ENCODE data around the gene TOM1L2.

TOM1L2 gene

GRCh38 chr17:17976931-17977570 lies 4.9 kb upstream of the TOM1L2 start:
- FAIRE-seq (no peak), DNase-seq (ENCODE audit: insufficient read length, low spot score) (no peak)
- no peak for TF ChIP-seq POLR2A (IDR thresholded peaks at IDR 0.05; ENCODE audit: low read depth, low read length)
- TF ChIP-seq SPI1 (IDR thresholded peaks at IDR 0.05; ENCODE audit: low read depth, low read length), result no peak
- TF ChIP-seq POU2F2 (IDR thresholded peaks at IDR 0.05; ENCODE audit: low read depth, low read length), result no peak
- TF ChIP-seq TAF1 (IDR thresholded peaks at IDR 0.05; ENCODE audit: low read depth, low read length), result no peak
- TF ChIP-seq PAX5 (IDR thresholded peaks at IDR 0.05; ENCODE audit: insufficient read depth, low read length, severe bottlenecking), result no peak

- TF ChIP-seq TAF1 (IDR thresholded peaks at IDR 0.05; ENCODE audit: low read depth, low read length), result no peak
- no peak for TF ChIP-seq POLR2AphosphoS5 (IDR thresholded peaks at IDR 0.05; ENCODE audit: low read depth, low read length)
- TF ChIP-seq SPI1 (IDR thresholded peaks at IDR 0.05; ENCODE audit: low read depth, low read length), result no peak
- TF ChIP-seq POLR2A (IDR thresholded peaks at IDR 0.05; ENCODE audit: low read depth, low read length), result no peak
- TF ChIP-seq PAX5 (IDR thresholded peaks at IDR 0.05; ENCODE audit: insufficient read depth, low read length, severe bottlenecking), result no peak
- TF ChIP-seq POU2F2 (IDR thresholded peaks at IDR 0.05; ENCODE audit: low read depth, low read length), result no peak
- DNase-seq (ENCODE audit: insufficient read length, low spot score), result no peak
- FAIRE-seq, result no peak
Measured at GRCh38 chr17:17975436-17975835, 3.2 kb upstream of the TOM1L2 start.

GRCh38 chr17:17972952-17973254 lies 703 bp upstream of the TOM1L2 start:
- no peak for FAIRE-seq
- no peak for TF ChIP-seq POLR2AphosphoS5 (IDR thresholded peaks at IDR 0.05; ENCODE audit: low read depth, low read length)
- no peak for TF ChIP-seq TAF1 (IDR thresholded peaks at IDR 0.05; ENCODE audit: low read depth, low read length)
- no peak for TF ChIP-seq POU2F2 (IDR thresholded peaks at IDR 0.05; ENCODE audit: low read depth, low read length)
- TF ChIP-seq SPI1 (IDR thresholded peaks at IDR 0.05; ENCODE audit: low read depth, low read length), result no peak
- TF ChIP-seq POLR2A (IDR thresholded peaks at IDR 0.05; ENCODE audit: low read depth, low read length), result no peak
- TF ChIP-seq PAX5 (IDR thresholded peaks at IDR 0.05; ENCODE audit: insufficient read depth, low read length, severe bottlenecking), result no peak
- no peak for DNase-seq (ENCODE audit: insufficient read length, low spot score)

- no peak for FAIRE-seq
Measured at GRCh38 chr17:17971431-17972125, 622 bp downstream of the TOM1L2 start.

GRCh38 chr17:17970699-17971430 lies 1.3 kb downstream of the TOM1L2 start:
- no peak for DNase-seq (ENCODE audit: insufficient read length, low spot score)
- no peak for FAIRE-seq
- TF ChIP-seq TAF1 (IDR thresholded peaks at IDR 0.05; ENCODE audit: low read depth, low read length), result no peak
- TF ChIP-seq SPI1 (IDR thresholded peaks at IDR 0.05; ENCODE audit: low read depth, low read length), result no peak
- no peak for TF ChIP-seq POLR2AphosphoS5 (IDR thresholded peaks at IDR 0.05; ENCODE audit: low read depth, low read length)
- TF ChIP-seq PAX5 (IDR thresholded peaks at IDR 0.05; ENCODE audit: insufficient read depth, low read length, severe bottlenecking), result no peak
- no peak for TF ChIP-seq POU2F2 (IDR thresholded peaks at IDR 0.05; ENCODE audit: low read depth, low read length)
- TF ChIP-seq POLR2A (IDR thresholded peaks at IDR 0.05; ENCODE audit: low read depth, low read length), result no peak

More at GRCh38 chr17:17971431-17972125, 622 bp downstream of the TOM1L2 start:
- TF ChIP-seq SPI1 (IDR thresholded peaks at IDR 0.05; ENCODE audit: low read depth, low read length) (no peak), POU2F2 (IDR thresholded peaks at IDR 0.05; ENCODE audit: low read depth, low read length) (no peak)
- no peak for DNase-seq (ENCODE audit: insufficient read length, low spot score)

GRCh38 chr17:17966399-17966798 lies 5.8 kb downstream of the TOM1L2 start:
- FAIRE-seq (no peak), DNase-seq (ENCODE audit: insufficient read length, low spot score) (no peak)
- TF ChIP-seq POU2F2 (IDR thresholded peaks at IDR 0.05; ENCODE audit: low read depth, low read length) (no peak), POLR2AphosphoS5 (IDR thresholded peaks at IDR 0.05; ENCODE audit: low read depth, low read length) (no peak), PAX5 (IDR thresholded peaks at IDR 0.05; ENCODE audit: insufficient read depth, low read length, severe bottlenecking) (no peak), SPI1 (IDR thresholded peaks at IDR 0.05; ENCODE audit: low read depth, low read length) (no peak), POLR2A (IDR thresholded peaks at IDR 0.05; ENCODE audit: low read depth, low read length) (no peak), TAF1 (IDR thresholded peaks at IDR 0.05; ENCODE audit: low read depth, low read length) (no peak)

GRCh38 chr17:17965152-17965721 lies 7.0 kb downstream of the TOM1L2 start:
- FAIRE-seq, result no peak
- DNase-seq (ENCODE audit: insufficient read length, low spot score), result no peak
- no peak for TF ChIP-seq PAX5 (IDR thresholded peaks at IDR 0.05; ENCODE audit: insufficient read depth, low read length, severe bottlenecking)
- no peak for TF ChIP-seq POLR2A (IDR thresholded peaks at IDR 0.05; ENCODE audit: low read depth, low read length)
- TF ChIP-seq POU2F2 (IDR thresholded peaks at IDR 0.05; ENCODE audit: low read depth, low read length), result no peak
- no peak for TF ChIP-seq TAF1 (IDR thresholded peaks at IDR 0.05; ENCODE audit: low read depth, low read length)
- TF ChIP-seq SPI1 (IDR thresholded peaks at IDR 0.05; ENCODE audit: low read depth, low read length), result no peak
- TF ChIP-seq POLR2AphosphoS5 (IDR thresholded peaks at IDR 0.05; ENCODE audit: low read depth, low read length), result no peak

GRCh38 chr17:17964710-17965109 lies 7.5 kb downstream of the TOM1L2 start:
- FAIRE-seq (no peak), DNase-seq (ENCODE audit: insufficient read length, low spot score) (no peak)
- TF ChIP-seq TAF1 (IDR thresholded peaks at IDR 0.05; ENCODE audit: low read depth, low read length) (no peak), SPI1 (IDR thresholded peaks at IDR 0.05; ENCODE audit: low read depth, low read length) (no peak), POLR2AphosphoS5 (IDR thresholded peaks at IDR 0.05; ENCODE audit: low read depth, low read length) (no peak), POU2F2 (IDR thresholded peaks at IDR 0.05; ENCODE audit: low read depth, low read length) (no peak), PAX5 (IDR thresholded peaks at IDR 0.05; ENCODE audit: insufficient read depth, low read length, severe bottlenecking) (no peak), POLR2A (IDR thresholded peaks at IDR 0.05; ENCODE audit: low read depth, low read length) (no peak)

All from GM12891 (cell line).